ENCODE measurements around the gene TRIM62.

GRCh38 chr1:33150522-33150921 is 31.3 kb downstream of the TRIM62 start:
- no peak for TF ChIP-seq MAFK (IDR thresholded peaks at IDR 0.05; ENCODE audit: partially characterized antibody)
- TF ChIP-seq ZFP36 (IDR thresholded peaks at IDR 0.05; ENCODE audit: borderline replicate concordance, partially characterized antibody), result no peak
- no peak for TF ChIP-seq CTCF (IDR thresholded peaks at IDR 0.05)
- TF ChIP-seq, protein P1, sequence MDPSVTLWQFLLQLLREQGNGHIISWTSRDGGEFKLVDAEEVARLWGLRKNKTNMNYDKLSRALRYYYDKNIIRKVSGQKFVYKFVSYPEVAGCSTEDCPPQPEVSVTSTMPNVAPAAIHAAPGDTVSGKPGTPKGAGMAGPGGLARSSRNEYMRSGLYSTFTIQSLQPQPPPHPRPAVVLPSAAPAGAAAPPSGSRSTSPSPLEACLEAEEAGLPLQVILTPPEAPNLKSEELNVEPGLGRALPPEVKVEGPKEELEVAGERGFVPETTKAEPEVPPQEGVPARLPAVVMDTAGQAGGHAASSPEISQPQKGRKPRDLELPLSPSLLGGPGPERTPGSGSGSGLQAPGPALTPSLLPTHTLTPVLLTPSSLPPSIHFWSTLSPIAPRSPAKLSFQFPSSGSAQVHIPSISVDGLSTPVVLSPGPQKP (IDR thresholded peaks at IDR 0.05; ENCODE audit: low read depth, low read length), result no peak
- TF ChIP-seq RFX5 (IDR thresholded peaks at IDR 0.05), result no peak
- no peak for TF ChIP-seq SMC3 (IDR thresholded peaks at IDR 0.05)
- no peak for TF ChIP-seq JUN (IDR thresholded peaks at IDR 0.05)
- TF ChIP-seq MAX (IDR thresholded peaks at IDR 0.05), result no peak
- no peak for TF ChIP-seq RNF2 (IDR thresholded peaks at IDR 0.05; ENCODE audit: borderline replicate concordance, low read depth)
- no peak for TF ChIP-seq BHLHE40 (IDR thresholded peaks at IDR 0.05; ENCODE audit: low read depth, low read length)
- TF ChIP-seq, protein P2, sequence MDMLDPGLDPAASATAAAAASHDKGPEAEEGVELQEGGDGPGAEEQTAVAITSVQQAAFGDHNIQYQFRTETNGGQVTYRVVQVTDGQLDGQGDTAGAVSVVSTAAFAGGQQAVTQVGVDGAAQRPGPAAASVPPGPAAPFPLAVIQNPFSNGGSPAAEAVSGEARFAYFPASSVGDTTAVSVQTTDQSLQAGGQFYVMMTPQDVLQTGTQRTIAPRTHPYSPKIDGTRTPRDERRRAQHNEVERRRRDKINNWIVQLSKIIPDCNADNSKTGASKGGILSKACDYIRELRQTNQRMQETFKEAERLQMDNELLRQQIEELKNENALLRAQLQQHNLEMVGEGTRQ (IDR thresholded peaks at IDR 0.05), result no peak
- no peak for TF ChIP-seq HMGXB4 (CRISPR knock-in tag; IDR thresholded peaks at IDR 0.05; ENCODE audit: borderline replicate concordance)
- TF ChIP-seq HOXB5 (CRISPR knock-in tag; IDR thresholded peaks at IDR 0.05), result no peak
- TF ChIP-seq MAZ (IDR thresholded peaks at IDR 0.05; ENCODE audit: borderline replicate concordance, low read depth, low read length), result no peak

Measured in A549 (cell line).